COR-L47 (cell line): ENCODE measurements around the gene PIK3CD.

Experiments
- DNase-seq: peaks from one replicate; lab custom pipeline; 2025; lab: John Stamatoyannopoulos, UW

The PIK3CD gene

GRCh38 chr1:9651565-9652378, at the start of gene PIK3CD:
Gene PIK3CD (plus strand): TSS chr1:9651731. CDS start chr1:9710456, 58,725 bp downstream.
- peak; percentile 33 for DNase-seq

GRCh38 chr1:9601942-9602793, 49.4 kb upstream of the PIK3CD start:
- DNase-seq: peak; percentile 74

GRCh38 chr1:9602794-9603167, 48.8 kb upstream of the PIK3CD start:
- no peak for DNase-seq

GRCh38 chr1:9603307-9603706, 48.2 kb upstream of the PIK3CD start:
- DNase-seq: no peak

- no peak for DNase-seq
Observed at GRCh38 chr1:9603766-9604753, 47.5 kb upstream of the PIK3CD start.

- DNase-seq: peak; percentile 59
Observed at GRCh38 chr1:9604836-9605235, 46.7 kb upstream of the PIK3CD start.

GRCh38 chr1:9605946-9606455, 45.5 kb upstream of the PIK3CD start:
- no peak for DNase-seq

GRCh38 chr1:9606458-9606857, 45.1 kb upstream of the PIK3CD start:
- DNase-seq: no peak

GRCh38 chr1:9606948-9607347, 44.6 kb upstream of the PIK3CD start:
- no peak for DNase-seq

- no peak for DNase-seq
Observed at GRCh38 chr1:9607352-9607751, 44.2 kb upstream of the PIK3CD start.

- DNase-seq: no peak
Observed at GRCh38 chr1:9609998-9610397, 41.5 kb upstream of the PIK3CD start.

GRCh38 chr1:9610548-9610947, 41.0 kb upstream of the PIK3CD start:
- no peak for DNase-seq

GRCh38 chr1:9611716-9612115, 39.8 kb upstream of the PIK3CD start:
- no peak for DNase-seq

GRCh38 chr1:9612162-9612845, 39.2 kb upstream of the PIK3CD start:
- DNase-seq: no peak

- no peak for DNase-seq
Observed at GRCh38 chr1:9612871-9613624, 38.5 kb upstream of the PIK3CD start.

- no peak for DNase-seq
Observed at GRCh38 chr1:9613625-9614299, 37.8 kb upstream of the PIK3CD start.

- peak; percentile 23 for DNase-seq
Observed at GRCh38 chr1:9615316-9616063, 36.0 kb upstream of the PIK3CD start.

- DNase-seq: no peak
Observed at GRCh38 chr1:9618909-9619679, 32.4 kb upstream of the PIK3CD start.
